HG02938 (cell line): ENCODE data around the gene TMEM187.
A peak's percentile ranks its signal among the peaks of the same experiment; 100 is the strongest.

Experiments used
- ATAC-seq: cut with Tn5 transposase; IDR thresholded peaks from one replicate; pipeline ENCODE4 v1.9.1; 2021; ENCODE audit warnings: mild to moderate bottlenecking, moderate library complexity; ENCODE audit not compliant: unreplicated experiment

TMEM187 gene

DNA sequence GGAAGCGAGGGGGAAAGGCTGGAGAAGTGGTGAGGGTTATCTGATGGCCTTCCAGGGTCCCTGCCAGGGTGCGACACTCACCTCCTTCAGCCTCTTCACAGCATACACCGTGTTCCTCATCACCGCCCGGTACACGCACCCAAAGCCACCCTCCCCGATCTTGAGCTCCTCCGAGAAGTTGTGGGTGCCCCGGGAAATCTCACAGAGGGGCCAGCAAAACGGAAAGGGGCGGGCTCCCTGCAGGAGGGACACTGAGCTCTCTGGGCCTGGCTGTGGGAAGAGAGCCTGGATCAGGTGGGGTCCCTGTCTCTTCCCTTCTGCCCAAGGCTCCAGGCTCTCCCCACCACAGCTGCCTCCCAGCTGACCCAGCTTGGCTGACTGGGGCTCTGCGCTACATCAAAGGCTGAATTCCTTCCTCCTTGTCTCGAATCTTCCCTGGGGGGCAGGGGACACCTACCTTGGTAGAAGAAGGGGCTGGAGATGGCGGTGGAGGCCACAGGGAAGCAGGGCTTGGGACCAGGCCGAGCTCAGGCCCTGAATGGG, 46.0 kb downstream of the TMEM187 start:
- ATAC-seq, result no peak

DNA sequence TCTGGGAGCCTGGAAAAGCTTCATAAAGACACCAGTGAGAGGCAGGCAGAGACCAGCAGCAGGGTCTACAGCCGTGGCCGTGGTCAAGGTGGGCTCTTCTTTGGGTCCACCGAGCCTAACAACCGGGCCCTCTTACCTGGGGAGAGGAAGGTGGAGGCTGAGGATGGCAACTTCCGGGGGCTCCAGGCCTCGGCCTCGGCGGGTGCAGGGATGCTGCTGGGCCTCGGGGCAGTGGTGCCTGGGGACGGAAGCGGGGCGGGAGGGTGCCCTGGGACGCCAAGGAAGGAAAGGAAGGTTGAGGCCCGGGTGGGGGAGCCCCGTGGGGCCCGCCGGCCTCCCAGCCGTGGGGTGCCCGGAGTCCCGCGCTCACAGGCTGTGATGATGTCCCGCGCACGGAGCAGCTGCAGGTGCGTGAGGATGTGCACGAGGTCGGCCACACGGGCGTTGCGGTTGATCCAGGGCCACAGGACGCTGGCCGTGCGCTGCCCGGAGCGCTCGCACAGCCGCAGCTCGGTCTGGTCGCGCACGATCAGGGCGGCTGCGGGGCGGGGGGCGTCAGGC, 46.6 kb downstream of the TMEM187 start:
- no peak for ATAC-seq

DNA sequence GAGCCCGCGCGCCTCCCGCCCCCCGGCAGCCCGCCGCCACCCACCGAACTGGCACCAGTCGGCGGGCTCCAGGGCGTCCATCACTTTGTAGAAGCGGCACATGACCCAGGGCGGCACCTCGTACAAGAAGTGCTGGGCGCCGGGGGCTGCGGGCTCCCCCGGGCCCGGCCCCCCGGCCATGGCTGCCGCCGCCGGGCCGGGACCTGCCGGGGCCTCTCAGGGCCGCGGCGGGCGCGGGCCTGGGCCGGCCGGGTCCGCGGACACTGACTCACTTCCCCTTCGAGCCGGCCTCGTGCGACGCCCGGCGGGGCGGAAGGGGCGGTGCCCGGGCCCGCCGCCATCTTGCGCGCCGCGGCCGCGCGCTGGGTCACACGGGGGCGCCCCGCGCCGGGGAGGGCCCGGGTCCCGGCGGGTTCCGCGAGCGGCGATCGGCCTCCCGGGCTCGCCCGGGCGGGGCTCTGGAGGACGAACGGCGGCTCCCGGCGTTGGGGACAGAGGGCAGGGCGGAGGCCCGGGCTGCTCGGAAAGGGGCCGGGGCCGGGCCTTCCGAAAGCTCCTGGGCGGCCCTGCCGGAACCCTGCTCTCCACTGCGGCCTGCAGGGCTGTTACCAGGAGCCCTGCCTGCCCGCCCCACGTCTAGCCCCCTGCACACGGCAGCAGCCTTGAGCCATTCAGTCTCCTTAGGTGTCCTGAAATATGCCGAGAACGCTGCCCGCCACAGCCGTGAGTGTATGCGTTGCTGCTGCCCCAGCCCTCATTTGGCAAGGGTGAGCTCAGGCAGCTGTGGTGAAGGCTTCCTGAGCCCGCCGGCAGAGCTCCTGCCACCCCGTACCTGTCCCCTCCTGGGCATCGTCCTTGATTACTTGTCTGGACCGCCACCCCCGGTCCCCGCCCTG, 47.3 kb downstream of the TMEM187 start, which contains the start of gene IRAK1:
Gene IRAK1 (minus strand): TSS at position 270 of the 896 bp plus-strand sequence. CDS start 90 bp downstream, at position 180.
- peak; percentile 48 for ATAC-seq

- no peak for ATAC-seq
Observed at GRCh38 chrX:154020536-154021115, 48.1 kb downstream of the TMEM187 start.

DNA sequence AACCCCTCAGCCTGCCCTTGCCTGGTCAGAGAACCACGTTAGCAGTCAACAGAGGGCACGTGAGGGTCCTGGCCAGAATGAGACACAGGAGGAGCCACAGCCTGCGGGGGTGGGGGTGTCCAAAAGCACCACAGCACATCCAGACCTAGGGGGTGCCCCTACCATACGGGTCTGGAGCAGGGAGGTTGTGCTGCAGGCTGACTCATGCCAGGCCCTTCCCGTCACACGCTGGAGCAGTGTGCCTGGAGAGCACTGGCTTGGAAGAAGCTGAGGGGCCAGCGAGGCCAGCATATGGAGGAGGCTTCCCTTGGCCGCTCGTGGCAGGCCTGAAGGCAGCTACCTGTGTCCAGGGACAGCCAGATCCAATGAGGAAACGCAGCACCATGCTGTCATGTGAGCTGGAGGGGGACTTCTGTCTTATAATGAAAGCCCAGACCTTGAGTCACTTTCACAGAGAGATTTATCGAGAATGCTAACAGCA, 48.6 kb downstream of the TMEM187 start:
- ATAC-seq, result no peak

GRCh38 chrX:154022108-154022507, 49.6 kb downstream of the TMEM187 start:
- no peak for ATAC-seq

DNA sequence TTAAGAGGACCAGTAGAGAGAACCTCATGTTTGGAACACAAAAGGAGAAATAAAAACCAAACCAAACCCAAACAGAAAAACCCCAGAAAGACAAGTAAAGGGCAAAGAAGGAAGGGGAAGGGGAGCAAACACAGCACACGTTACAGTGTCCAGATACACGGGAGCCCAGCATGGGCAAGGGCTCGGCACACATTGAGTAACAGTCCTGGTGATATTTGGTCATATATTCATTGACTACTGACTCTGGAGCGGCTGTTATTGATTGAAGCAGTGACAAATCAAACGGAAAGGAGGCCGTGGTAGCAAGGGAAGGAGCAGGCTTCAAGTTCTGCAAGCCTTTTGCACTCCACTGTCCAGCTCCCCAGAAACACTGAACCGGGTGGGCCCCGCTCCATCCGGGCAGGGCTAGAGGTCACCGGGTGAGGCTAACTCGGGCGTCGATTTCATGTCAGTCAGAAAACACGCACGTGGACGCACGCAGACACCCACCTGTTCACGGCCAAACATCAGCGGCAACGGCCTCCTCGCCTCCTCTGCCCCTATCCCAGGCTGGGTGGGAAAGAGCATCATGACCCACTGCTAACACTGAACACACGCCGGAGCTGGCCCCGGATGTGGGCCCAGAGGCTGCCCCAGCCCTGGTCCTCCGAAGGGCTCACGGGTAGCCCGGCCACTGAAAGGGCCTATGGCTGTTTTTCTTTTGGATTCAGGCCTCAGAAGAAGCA, 50.9 kb downstream of the TMEM187 start:
- ATAC-seq, result no peak

- ATAC-seq, result no peak
Observed at GRCh38 chrX:154024271-154024670, 51.7 kb downstream of the TMEM187 start.

DNA sequence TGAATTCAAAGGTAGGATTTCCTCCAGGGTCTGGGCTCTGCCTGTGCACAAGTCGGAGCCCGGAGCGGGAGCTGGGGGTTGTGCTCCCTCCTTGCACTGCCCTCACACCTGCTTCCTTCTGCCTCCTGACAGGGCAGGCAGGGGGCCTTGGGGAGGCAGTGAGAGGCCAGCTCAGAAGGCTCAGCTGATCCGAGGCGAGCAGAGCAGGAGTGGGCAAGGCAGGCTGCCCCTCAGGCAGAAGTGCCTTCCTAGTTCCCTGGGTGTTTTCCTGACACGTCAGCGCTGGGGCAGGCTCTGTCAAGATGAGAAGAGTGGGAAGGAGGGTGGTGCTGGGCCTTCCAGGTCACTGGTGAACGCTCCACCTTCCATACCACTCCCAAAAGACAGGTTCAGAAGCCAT, 52.7 kb downstream of the TMEM187 start:
- no peak for ATAC-seq

GRCh38 chrX:154026136-154027021, 53.8 kb downstream of the TMEM187 start:
- no peak for ATAC-seq

DNA sequence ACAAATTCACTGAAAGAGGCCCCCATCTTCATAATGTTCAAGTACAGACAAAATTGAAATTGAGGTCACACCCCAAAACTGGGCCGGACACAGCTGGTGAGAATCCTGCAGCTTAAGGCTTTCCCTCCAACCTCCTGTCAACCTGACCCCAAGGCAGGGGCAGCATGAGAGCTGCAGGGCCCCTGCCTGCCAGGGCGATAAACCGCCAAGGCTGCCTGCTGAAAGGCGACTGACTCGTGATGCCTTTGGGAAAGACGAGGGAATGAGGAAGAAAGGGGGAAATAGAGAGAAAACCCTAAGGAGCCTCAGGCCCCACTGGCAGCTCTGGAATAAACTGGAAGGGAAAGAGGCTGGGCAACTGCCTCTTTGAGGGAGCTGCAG, 54.5 kb downstream of the TMEM187 start:
- no peak for ATAC-seq

GRCh38 chrX:154027986-154028385, 55.4 kb downstream of the TMEM187 start:
- no peak for ATAC-seq

DNA sequence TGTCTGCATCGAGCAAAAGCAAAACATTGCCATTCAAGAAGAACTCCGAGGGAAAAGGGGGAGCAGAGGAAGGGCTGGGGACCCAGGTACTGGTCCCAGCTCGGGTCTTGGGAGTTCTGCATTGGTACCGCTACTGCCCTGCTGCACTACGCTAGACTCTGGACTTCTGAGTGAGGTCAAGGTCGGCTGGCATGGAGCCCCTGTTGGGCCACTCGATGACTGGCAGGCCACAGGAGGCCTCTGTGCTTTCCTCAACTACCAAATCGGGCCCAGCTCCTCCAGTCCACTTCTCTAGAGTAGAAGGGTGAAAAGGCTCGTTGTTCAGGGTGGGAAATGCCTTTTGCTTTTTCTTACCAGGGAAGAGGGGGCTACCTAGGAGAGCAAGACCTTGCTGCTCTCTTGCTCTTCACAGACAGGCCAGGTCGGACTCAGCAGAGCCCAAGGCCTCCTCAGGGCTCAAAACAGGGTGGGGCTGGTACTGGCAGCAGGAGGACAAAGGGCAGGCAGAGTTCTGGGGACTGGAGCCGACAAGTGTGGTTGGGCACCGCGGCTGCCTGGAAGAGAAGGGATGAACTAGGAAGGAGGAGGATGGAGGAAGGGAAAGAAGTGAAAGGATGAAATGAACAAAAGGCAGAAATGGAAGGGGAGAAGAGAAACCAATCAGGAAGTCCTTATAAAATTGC, 56.1 kb downstream of the TMEM187 start:
- ATAC-seq, result no peak

DNA sequence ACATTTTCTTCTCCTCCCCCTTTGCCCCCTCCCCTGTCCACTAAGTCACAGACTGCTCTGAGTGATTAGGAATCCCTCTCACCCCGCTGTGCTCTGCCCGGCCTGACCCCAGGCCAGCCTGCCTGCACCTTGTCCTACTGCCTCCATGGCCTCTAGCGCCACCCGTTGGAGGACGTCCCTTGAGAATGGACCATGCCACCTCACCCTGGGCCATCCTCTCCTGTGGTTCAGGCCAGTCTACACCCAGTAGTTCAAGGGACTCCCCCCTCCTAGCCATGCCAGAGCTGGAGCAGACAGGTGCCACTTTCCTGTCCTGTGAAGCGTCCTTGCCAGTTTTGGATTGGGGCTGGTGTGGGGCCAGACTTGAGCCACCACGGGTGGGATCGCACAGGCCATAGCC, 56.9 kb downstream of the TMEM187 start:
- ATAC-seq, result no peak

DNA sequence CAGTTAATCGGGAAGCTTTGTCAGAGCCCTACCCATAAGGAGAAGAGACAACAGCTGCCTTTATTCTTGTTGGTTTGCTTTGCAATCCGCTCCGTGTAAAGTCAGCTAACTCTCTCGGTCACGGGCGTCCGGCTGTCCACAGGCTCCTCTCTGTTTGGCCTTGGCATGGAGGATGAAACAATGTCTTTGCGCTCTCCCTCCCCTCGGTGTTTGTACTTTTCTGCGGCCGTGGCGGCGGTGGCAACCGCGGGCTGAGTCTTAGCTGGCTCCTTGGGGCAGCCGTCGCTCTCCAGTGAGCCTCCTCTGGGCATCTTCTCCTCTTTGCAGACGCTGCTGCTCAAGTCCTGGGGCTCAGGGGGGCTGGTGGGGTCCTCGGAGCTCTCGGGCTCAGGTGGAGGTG, 57.7 kb downstream of the TMEM187 start:
- no peak for ATAC-seq

GRCh38 chrX:154030715-154031305, 58.3 kb downstream of the TMEM187 start:
- ATAC-seq, result no peak

DNA sequence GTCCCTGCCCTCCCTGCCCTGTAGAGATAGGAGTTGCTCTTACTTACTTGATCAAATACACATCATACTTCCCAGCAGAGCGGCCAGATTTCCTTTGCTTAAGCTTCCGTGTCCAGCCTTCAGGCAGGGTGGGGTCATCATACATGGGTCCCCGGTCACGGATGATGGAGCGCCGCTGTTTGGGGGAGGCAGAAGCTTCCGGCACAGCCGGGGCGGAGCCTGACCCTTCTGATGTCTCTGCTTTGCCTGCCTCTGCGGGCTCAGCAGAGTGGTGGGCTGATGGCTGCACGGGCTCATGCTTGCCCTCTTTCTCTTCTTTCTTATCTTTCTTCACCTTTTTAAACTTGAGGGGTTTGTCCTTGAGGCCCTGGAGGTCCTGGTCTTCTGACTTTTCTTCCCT, 59.6 kb downstream of the TMEM187 start:
- ATAC-seq, result no peak

DNA sequence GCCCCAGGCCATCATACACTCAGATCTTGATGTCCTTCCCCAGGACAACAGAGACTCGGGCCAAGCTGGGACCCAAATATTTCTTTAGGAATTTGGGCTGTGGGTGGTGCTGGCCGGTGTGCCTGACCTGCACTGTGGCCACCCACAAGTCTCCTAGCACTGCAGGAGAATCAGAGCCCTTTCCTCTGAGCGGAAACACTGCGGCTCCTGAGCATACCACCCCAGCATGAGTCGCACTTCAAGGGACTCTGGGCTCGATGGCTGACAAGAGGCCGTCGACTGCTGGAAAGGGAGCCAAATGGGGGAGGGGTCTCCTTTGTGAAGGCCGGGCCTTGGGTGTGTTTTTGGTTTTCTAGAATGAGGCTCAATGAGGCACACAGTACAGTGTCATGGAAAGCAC, 60.1 kb downstream of the TMEM187 start:
- ATAC-seq, result no peak
